Effector memory CD8-positive, alpha-beta T cell (primary cell): ENCODE measurements around the gene TMEM221.

Experiments
- ATAC-seq: fragments of 150-1000 bp; cut with Tn5 transposase; replicated peaks from 2 replicates; pipeline ENCODE4 v1.10.0; 2021; ENCODE audit warnings: mild to moderate bottlenecking, moderate library complexity
- DNase-seq, 3 experiments: peaks; one replicate each; pipeline ENCODE4 v3.0.0; 2021
- H3K27ac Mint-ChIP-seq, 2 donors: one replicate each; pipeline ENCODE4 v1.8.0; 2022; ENCODE audit warnings: mild to moderate bottlenecking in 2 of 2, mixed read lengths in 2 of 2, moderate library complexity in 2 of 2
- H3K27me3 Mint-ChIP-seq, 2 donors: one replicate each; pipeline ENCODE4 v1.8.0; 2022; ENCODE audit warnings: mixed read lengths in 2 of 2
- H3K36me3 Mint-ChIP-seq: one replicate; pipeline ENCODE4 v1.8.0; 2022; ENCODE audit warnings: mild to moderate bottlenecking, moderate library complexity, mixed read lengths; ENCODE audit not compliant: insufficient read depth
- H3K4me1 Mint-ChIP-seq, 2 donors: one replicate each; pipeline ENCODE4 v1.8.0; 2022; ENCODE audit warnings: low read depth in 2 of 2, mixed read lengths in 2 of 2
- H3K4me3 Mint-ChIP-seq, 2 donors: one replicate each; pipeline ENCODE4 v1.8.0; 2022; ENCODE audit warnings: mild to moderate bottlenecking in 2 of 2, mixed read lengths in 2 of 2, moderate library complexity in 2 of 2
- H3K9me3 Mint-ChIP-seq, 2 donors: one replicate each; pipeline ENCODE4 v1.8.0; 2022; ENCODE audit warnings: mixed read lengths in 2 of 2

TMEM221 gene

GRCh38 chr19:17445526-17446165 is 2.8 kb downstream of the TMEM221 start:
- H3K4me3 Mint-ChIP-seq = no peak overlapping the region
- no peaks in the 10 kb centered on the region for H3K36me3 Mint-ChIP-seq
- H3K9me3 Mint-ChIP-seq = no peaks in the 10 kb centered on the region
- ATAC-seq (no peak), DNase-seq (no peak)
- H3K27ac Mint-ChIP-seq = no peak overlapping the region
- H3K4me1 Mint-ChIP-seq = no peaks in the 10 kb centered on the region
- H3K27me3 Mint-ChIP-seq = peaks cover 8 to 10% of the 10 kb centered on the region in 2 donors

GRCh38 chr19:17441241-17442021 is 7.0 kb downstream of the TMEM221 start:
- Mint-ChIP-seq H3K27ac (no peak overlapping the region), H3K36me3 (peaks cover 3% of the 10 kb centered on the region), H3K27me3 (peaks cover 6 to 7% of the 10 kb centered on the region in 2 donors), H3K9me3 (no peaks in the 10 kb centered on the region), H3K4me3 (no peak overlapping the region), H3K4me1 (no peaks in the 10 kb centered on the region)
- no peak for DNase-seq
- ATAC-seq = peak; percentile 48

- ATAC-seq (no peak), DNase-seq (no peak)
- no peak overlapping the region for H3K27ac Mint-ChIP-seq
- no peaks in the 10 kb centered on the region for H3K4me1 Mint-ChIP-seq
- H3K4me3 Mint-ChIP-seq = no peak overlapping the region
- peaks cover 3% of the 10 kb centered on the region for H3K36me3 Mint-ChIP-seq
- no peaks in the 10 kb centered on the region for H3K9me3 Mint-ChIP-seq
- peaks cover 6 to 7% of the 10 kb centered on the region in 2 donors for H3K27me3 Mint-ChIP-seq
Observed at GRCh38 chr19:17436874-17437267, 11.6 kb downstream of the TMEM221 start.

GRCh38 chr19:17436094-17436873 is 12.2 kb downstream of the TMEM221 start:
- peaks cover 6 to 7% of the 10 kb centered on the region in 2 donors for H3K27me3 Mint-ChIP-seq
- H3K4me1 Mint-ChIP-seq = no peaks in the 10 kb centered on the region
- no peak overlapping the region for H3K27ac Mint-ChIP-seq
- H3K4me3 Mint-ChIP-seq = no peak overlapping the region
- DNase-seq = no peak
- no peak for ATAC-seq
- H3K9me3 Mint-ChIP-seq = no peaks in the 10 kb centered on the region
- H3K36me3 Mint-ChIP-seq = peaks cover 3% of the 10 kb centered on the region

GRCh38 chr19:17435218-17435617 is 13.2 kb downstream of the TMEM221 start:
- Mint-ChIP-seq H3K27ac (no peak overlapping the region), H3K27me3 (peaks cover 6 to 7% of the 10 kb centered on the region in 2 donors)
- no peak for DNase-seq

GRCh38 chr19:17431417-17431816 is 17.1 kb downstream of the TMEM221 start:
- H3K27me3 Mint-ChIP-seq = no peaks in the 10 kb centered on the region
- no peaks in the 10 kb centered on the region for H3K9me3 Mint-ChIP-seq
- H3K4me3 Mint-ChIP-seq = no peak overlapping the region
- H3K27ac Mint-ChIP-seq = no peak overlapping the region
- DNase-seq (no peak), ATAC-seq (no peak)
- H3K36me3 Mint-ChIP-seq = no peaks in the 10 kb centered on the region
- no peaks in the 10 kb centered on the region for H3K4me1 Mint-ChIP-seq

More at GRCh38 chr19:17435218-17435617, 13.2 kb downstream of the TMEM221 start:
- Mint-ChIP-seq H3K4me1 (no peaks in the 10 kb centered on the region), H3K4me3 (no peak overlapping the region), H3K9me3 (no peaks in the 10 kb centered on the region), H3K36me3 (peaks cover 3% of the 10 kb centered on the region)
- no peak for ATAC-seq

- Mint-ChIP-seq H3K27me3 (no peaks in the 10 kb centered on the region), H3K4me1 (no peaks in the 10 kb centered on the region), H3K4me3 (no peak overlapping the region), H3K36me3 (no peaks in the 10 kb centered on the region), H3K9me3 (no peaks in the 10 kb centered on the region), H3K27ac (no peak overlapping the region)
- DNase-seq (no peak), ATAC-seq (no peak)
Observed at GRCh38 chr19:17429641-17430113, 18.8 kb downstream of the TMEM221 start.

GRCh38 chr19:17424743-17425365 is 23.6 kb downstream of the TMEM221 start:
- Mint-ChIP-seq H3K9me3 (no peaks in the 10 kb centered on the region), H3K4me1 (peaks cover 7 to 8% of the 10 kb centered on the region in 2 donors), H3K36me3 (peaks cover 5% of the 10 kb centered on the region), H3K27me3 (no peaks in the 10 kb centered on the region), H3K27ac (no peak overlapping the region), H3K4me3 (no peak overlapping the region)
- ATAC-seq (no peak), DNase-seq (no peak)

- ATAC-seq (no peak), DNase-seq (no peak)
- peaks cover 13 to 15% of the 10 kb centered on the region in 2 donors for H3K4me1 Mint-ChIP-seq
- H3K27me3 Mint-ChIP-seq = no peaks in the 10 kb centered on the region
- H3K9me3 Mint-ChIP-seq = no peaks in the 10 kb centered on the region
- no peak overlapping the region for H3K27ac Mint-ChIP-seq
- H3K4me3 Mint-ChIP-seq = no peak overlapping the region
- H3K36me3 Mint-ChIP-seq = peaks cover 5% of the 10 kb centered on the region
Observed at GRCh38 chr19:17423429-17424208, 24.8 kb downstream of the TMEM221 start.

- ATAC-seq (no peak), DNase-seq (no peak)
- no peak overlapping the region for H3K4me3 Mint-ChIP-seq
- peaks cover 13 to 15% of the 10 kb centered on the region in 2 donors for H3K4me1 Mint-ChIP-seq
- H3K27me3 Mint-ChIP-seq = no peaks in the 10 kb centered on the region
- H3K9me3 Mint-ChIP-seq = no peaks in the 10 kb centered on the region
- no peak overlapping the region for H3K27ac Mint-ChIP-seq
- peaks cover 8% of the 10 kb centered on the region for H3K36me3 Mint-ChIP-seq
Observed at GRCh38 chr19:17421942-17422341, 26.5 kb downstream of the TMEM221 start.

- Mint-ChIP-seq H3K4me1 (peaks cover 13 to 15% of the 10 kb centered on the region in 2 donors), H3K36me3 (peaks cover 16% of the 10 kb centered on the region)
- no peak for ATAC-seq
Observed at GRCh38 chr19:17420475-17420924, 28.0 kb downstream of the TMEM221 start.

GRCh38 chr19:17419621-17420474 is 28.6 kb downstream of the TMEM221 start, which contains the start of gene MVB12A:
TSS of gene MVB12A (plus strand) at chr19:17420047. CDS start at chr19:17420136, 89 bp downstream.
- peak within 1 kb of the TSS; percentile 84 to 90 for H3K27ac Mint-ChIP-seq
- peak; percentile 89 to 92 (median 89) for DNase-seq
- peaks cover 13 to 15% of the 10 kb centered on the region in 2 donors for H3K4me1 Mint-ChIP-seq
- no peaks in the 10 kb centered on the region for H3K27me3 Mint-ChIP-seq
- peak; percentile 96 for ATAC-seq
- H3K9me3 Mint-ChIP-seq = no peaks in the 10 kb centered on the region
- peak within 1 kb of the TSS; percentile 87 to 95 for H3K4me3 Mint-ChIP-seq
- H3K36me3 Mint-ChIP-seq = peaks cover 19% of the 10 kb centered on the region

More at GRCh38 chr19:17420475-17420924, 28.0 kb downstream of the TMEM221 start:
- H3K27me3 Mint-ChIP-seq = no peaks in the 10 kb centered on the region
- H3K9me3 Mint-ChIP-seq = no peaks in the 10 kb centered on the region
- H3K27ac Mint-ChIP-seq = peak overlapping the region; percentile 35 to 90
- DNase-seq = no peak
- peak overlapping the region; percentile 87 to 95 for H3K4me3 Mint-ChIP-seq
